ENCODE results near the gene NF1. TPM values are rescaled to one million over a fixed set of nuclear protein-coding genes. Genes with fewer than 3 reads are reported as not detected.

The NF1 gene
- total and polyA plus RNA-seq, 3 donors from 2014 or later, result 60.6 to 99.0 (median 97.6) TPM

DNA sequence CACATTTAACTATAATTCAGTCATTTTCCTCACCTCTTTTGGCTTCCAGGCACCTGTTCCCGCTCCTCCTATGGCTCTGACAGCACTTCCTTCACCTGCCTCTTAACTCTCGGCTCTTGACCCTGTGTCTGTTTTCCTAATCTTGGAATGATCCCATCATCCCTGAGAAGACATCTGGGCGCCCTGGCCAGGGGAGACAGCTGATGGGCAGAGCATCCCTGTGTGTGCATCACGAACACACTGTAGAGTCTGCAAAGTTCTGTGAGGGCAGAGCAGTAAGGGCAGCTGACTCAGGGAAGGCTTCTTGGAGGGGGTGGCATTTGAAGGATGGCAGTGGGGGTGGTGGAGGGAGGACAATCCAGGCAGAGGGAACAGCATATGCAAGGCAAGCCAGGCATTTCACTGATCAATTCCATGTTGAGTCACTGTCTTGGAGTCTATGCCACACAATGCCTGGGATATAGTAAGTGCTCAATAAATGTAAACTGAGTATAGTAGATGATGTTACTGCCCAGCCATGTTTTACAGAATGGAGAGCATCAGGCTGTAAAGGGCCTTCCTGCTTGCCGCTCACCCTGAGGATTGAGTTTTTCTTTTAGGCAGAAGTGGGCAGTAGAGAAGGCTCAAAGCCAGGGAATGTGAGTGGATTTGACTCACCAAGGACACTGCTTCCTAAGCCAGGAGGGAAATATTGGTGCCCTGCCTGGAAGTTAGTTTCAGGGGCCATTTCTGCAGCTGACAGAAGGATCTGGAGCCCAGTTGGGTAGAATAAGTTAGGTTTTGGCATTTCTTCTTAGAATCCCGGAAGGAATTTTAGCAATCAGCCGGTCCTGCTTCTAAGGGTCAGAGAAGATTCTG, 290.9 kb downstream of the NF1 start:
- Histone ChIP-seq H3K27ac (no peak overlapping the region), H3K27me3 (no peaks in the 10 kb centered on the region), H3K36me3 (ENCODE audit: low read depth, missing control alignments) (no peaks in the 10 kb centered on the region), H3K4me1 (no peaks in the 10 kb centered on the region), H3K9me3 (no peaks in the 10 kb centered on the region), H3K4me3 (no peak overlapping the region)
- 71 to 88% methylated on average over 7 of the region's 7 CpGs for WGBS, 2 donors
- no peak for DNase-seq
- intact Hi-C loops (cut with DNase I; ENCODE audit: low total_unique reads), result no loop called here
- no peak for TF ChIP-seq POLR2A (IDR thresholded peaks at IDR 0.05)
- TF ChIP-seq, protein P1, sequence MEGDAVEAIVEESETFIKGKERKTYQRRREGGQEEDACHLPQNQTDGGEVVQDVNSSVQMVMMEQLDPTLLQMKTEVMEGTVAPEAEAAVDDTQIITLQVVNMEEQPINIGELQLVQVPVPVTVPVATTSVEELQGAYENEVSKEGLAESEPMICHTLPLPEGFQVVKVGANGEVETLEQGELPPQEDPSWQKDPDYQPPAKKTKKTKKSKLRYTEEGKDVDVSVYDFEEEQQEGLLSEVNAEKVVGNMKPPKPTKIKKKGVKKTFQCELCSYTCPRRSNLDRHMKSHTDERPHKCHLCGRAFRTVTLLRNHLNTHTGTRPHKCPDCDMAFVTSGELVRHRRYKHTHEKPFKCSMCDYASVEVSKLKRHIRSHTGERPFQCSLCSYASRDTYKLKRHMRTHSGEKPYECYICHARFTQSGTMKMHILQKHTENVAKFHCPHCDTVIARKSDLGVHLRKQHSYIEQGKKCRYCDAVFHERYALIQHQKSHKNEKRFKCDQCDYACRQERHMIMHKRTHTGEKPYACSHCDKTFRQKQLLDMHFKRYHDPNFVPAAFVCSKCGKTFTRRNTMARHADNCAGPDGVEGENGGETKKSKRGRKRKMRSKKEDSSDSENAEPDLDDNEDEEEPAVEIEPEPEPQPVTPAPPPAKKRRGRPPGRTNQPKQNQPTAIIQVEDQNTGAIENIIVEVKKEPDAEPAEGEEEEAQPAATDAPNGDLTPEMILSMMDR (IDR thresholded peaks at IDR 0.05), result no peak

DNA sequence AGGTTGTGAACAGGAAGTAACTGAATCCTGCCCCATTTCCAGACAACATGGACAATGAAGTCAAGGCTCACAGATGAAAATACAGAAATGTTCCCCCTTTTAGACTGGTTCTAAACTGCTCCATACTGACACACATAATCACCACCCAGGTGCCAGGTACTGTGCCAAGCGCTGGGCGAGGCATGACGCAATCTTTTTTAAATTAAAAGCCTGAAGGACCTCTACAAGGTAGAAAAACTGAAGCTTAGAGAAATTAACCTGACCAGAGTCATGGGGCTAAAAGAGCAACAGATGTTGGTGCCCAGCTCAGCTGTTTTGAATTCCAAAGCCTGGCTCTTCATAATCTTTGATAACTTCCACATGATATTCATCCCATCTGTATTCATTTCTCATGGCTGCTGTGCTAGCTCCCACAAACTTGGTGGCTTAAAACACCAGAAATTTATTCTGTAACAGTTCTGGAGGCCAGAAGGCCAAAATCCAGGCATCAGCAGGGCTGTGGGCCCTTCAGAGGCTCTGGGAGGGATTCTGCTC, 291.8 kb downstream of the NF1 start:
- WGBS, 2 donors, result 90 to 91% methylated on average over 3 of the region's 3 CpGs
- no peak for TF ChIP-seq POLR2A (IDR thresholded peaks at IDR 0.05)
- TF ChIP-seq, protein P1 (IDR thresholded peaks at IDR 0.05), result no peak
- Histone ChIP-seq H3K27me3 (no peaks in the 10 kb centered on the region), H3K27ac (no peak overlapping the region), H3K4me3 (no peak overlapping the region), H3K4me1 (no peaks in the 10 kb centered on the region), H3K9me3 (no peaks in the 10 kb centered on the region), H3K36me3 (ENCODE audit: low read depth, missing control alignments) (no peaks in the 10 kb centered on the region)
- DNase-seq, result no peak
- intact Hi-C loops (cut with DNase I; ENCODE audit: low total_unique reads), result no loop called here

DNA sequence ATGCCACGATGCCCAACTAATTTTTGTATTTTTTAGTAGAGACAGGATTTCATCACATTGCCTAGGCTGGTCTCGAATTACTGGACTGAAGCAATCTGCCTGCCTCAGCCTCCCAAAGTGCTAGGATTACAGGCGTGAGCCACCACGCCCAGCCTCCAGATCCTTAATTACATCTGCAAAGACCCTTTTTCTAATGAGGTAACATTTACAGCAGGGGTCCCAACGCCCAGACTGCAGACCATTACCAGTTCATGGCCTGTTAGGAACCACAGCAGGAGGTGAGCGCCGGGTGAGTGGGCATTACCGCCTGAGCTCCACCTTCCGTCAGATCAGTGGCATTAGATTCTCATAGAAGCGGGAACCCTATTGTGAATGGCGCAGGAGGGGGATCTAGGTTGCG, 292.7 kb downstream of the NF1 start:
- 86 to 92% methylated on average over 12 of the region's 12 CpGs for WGBS, 2 donors
- DNase-seq, result no peak

DNA sequence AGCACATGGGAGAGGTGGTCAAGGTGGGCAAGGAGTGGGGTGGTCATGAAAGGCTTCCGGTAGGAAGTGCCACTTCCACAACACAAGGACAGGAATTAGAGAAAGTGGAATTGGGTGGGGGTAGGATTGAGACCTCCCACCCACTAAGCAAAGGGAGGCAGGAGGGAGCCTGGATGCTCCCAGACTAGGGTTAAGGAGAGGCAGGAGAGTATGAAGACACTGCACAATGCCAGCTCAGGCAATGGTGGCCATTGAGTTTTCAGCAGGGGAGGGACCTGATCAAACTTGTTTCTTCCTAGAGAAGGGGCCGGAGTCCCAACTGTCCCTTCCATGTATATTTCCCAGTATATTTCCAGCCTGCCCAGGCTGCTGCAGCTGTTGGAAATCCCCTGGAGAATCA, 293.6 kb downstream of the NF1 start:
- H3K9me3 ChIP-seq, result no peaks in the 10 kb centered on the region
- no peaks in the 10 kb centered on the region for H3K36me3 ChIP-seq (ENCODE audit: low read depth, missing control alignments)
- no peak for TF ChIP-seq POLR2A (IDR thresholded peaks at IDR 0.05)
- TF ChIP-seq, protein P1 (IDR thresholded peaks at IDR 0.05), result no peak
- DNase-seq, result no peak
- H3K4me1 ChIP-seq, result peaks cover 3% of the 10 kb centered on the region
- H3K4me3 ChIP-seq, result no peak overlapping the region
- intact Hi-C loops (cut with DNase I; ENCODE audit: low total_unique reads), result no loop called here
- WGBS, 2 donors, result 79 to 85% methylated on average over 2 of the region's 2 CpGs
- no peaks in the 10 kb centered on the region for H3K27me3 ChIP-seq
- H3K27ac ChIP-seq, result no peak overlapping the region

More for the DNA sequence above, 292.7 kb downstream of the NF1 start:
- Histone ChIP-seq H3K36me3 (ENCODE audit: low read depth, missing control alignments) (no peaks in the 10 kb centered on the region), H3K9me3 (no peaks in the 10 kb centered on the region), H3K4me1 (peaks cover 3% of the 10 kb centered on the region), H3K4me3 (no peak overlapping the region), H3K27me3 (no peaks in the 10 kb centered on the region), H3K27ac (no peak overlapping the region)
- intact Hi-C loops (cut with DNase I; ENCODE audit: low total_unique reads), result no loop called here
- TF ChIP-seq, protein P1 (IDR thresholded peaks at IDR 0.05), result no peak
- no peak for TF ChIP-seq POLR2A (IDR thresholded peaks at IDR 0.05)

Measured in testis (tissue), 3 donors.